ENCODE measurements around the gene RIPOR3.
"Not testable (repeated sequence)": the region's sequence is repeated elsewhere in the genome, so short reads cannot be mapped to it uniquely, and the experiment has no call there.

Gene RIPOR3

DNA sequence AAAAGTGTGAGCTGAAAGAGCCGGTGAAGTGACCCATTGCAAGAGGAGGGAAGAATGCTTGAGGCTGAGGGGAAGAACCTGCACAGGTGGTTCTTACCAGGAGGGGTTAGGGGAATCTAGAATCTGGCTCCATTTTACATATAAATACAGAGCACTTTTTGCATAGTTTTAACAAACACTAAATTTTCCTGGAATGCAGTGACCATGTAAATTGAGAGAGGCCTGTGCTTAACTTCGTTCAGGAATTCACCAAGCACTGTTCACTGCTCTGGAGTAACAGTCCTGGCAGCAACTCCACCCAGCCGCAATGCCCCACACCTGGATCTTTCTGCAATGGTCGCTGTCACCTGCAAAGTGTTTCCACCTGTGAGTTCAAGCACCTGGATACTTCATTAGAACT lies 13.2 kb upstream of the RIPOR3 start:
- DNase-seq: no peak

DNA sequence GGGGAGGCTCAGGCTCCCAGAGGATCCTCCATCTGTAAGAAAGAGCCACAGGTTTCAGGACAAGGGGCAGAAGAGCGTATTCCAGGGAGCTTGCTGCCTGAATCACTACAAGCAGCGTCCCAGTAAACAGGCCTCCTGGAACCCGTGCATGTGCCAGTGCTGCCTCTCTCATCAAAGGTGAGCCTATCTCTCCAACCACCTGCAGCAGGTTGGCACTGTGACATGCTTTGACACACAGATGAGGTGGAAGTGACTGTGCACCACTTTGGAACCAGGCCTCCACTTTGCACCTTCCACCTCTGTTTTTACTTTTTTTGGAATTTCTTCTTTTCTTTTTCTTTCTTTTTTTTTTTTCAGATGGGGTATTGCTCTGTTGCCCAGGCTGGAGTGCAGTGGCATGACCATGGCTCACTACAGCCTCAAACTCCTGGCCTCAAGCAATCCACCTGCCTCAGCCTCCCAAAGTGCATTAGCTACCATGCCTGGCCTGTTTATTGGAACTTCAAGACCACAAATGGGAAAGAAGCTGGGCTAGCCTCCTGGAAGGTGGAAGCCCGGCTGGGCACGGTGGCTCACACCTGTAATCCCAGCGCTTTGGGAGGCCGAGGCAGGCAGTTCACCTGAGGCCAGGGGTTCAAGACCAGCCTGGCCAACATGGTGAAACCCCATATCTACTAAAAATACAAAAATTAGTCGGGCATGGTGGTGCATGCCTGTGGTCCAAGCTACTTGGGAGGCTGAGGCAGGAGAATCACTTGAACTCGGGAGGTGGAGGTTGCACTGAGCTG lies 12.5 kb upstream of the RIPOR3 start:
- DNase-seq: not testable (repeated sequence)

DNA sequence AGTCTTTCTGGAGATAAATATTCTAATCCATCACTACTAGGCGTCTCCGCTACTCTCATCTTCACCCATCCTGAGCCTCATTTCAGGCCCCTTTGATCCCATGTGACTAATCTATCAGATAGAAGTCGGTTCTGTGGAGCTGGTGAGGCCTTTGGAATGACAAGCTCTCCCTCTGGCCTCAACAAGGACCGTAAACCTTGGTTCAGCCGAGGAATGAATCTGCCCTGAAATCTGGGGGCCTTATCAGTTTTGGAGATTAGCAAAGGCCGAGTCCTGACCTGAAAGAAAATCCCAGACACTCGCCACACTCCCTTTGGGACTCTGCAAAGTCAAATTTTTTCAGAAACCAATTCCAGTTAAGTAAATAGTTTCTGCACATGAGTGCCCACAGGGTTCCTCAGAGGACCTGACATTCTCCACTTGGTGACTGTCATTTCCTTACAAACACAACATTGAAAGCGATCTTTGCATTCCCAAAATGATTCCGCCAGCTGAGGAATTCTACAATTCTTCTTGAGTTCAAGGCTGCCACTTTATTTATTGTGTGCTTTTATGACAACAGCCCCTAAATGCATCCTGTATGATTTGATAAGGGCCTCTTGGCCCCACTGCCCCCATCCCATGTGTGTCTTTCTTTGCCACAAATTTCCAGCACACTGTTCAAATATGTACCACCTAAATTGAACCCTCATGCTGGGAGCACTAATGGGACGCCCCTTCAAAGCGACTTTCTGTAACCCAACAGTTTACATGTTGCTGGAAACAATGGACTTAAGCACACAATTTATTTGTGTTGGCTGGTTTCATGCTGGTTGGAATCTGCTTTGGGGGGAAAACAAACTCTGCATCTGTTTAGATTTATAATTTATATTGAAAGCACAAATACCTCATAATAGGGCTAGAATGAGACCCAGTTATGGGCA lies 10.0 kb upstream of the RIPOR3 start:
- no peak for DNase-seq

DNA sequence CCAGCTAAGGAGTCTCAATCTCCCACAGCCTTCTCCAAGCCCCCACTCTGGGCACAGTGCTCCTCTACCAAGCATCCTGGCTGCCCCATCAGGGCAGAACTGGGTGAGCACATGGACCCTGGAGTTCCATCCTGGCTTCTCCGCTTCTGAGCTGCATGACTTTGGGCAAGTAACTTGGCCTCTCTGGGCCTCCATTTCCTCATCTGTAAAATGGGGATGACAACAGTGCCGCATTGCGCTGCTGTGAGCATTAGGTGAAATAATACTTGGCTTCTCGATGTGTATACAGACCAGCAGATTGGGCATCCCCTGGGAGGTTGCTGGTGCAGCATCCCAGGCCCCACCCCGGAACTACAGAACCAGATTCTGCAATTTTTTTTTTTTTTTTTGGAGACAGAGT lies 8.3 kb upstream of the RIPOR3 start:
- DNase-seq: no peak

DNA sequence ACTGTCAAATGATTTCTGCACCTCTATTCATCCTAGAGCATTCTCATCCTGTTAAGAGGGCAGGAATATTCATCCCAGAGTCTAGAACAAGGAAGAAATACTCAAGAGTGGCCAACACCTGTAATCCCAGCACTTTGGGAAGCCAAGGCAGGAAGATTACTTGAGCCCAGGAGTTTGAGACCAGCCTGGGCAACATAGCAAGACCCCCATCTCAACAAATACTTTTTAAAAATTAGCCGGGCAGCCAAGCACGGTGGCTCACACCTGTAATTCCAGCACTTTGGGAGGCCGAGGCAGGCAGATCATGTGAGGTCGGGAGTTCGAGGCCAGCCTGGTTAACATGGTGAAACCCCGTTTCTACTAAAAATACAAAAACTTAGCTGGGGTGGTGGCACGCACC lies 6.9 kb upstream of the RIPOR3 start:
- not testable (repeated sequence) for DNase-seq

DNA sequence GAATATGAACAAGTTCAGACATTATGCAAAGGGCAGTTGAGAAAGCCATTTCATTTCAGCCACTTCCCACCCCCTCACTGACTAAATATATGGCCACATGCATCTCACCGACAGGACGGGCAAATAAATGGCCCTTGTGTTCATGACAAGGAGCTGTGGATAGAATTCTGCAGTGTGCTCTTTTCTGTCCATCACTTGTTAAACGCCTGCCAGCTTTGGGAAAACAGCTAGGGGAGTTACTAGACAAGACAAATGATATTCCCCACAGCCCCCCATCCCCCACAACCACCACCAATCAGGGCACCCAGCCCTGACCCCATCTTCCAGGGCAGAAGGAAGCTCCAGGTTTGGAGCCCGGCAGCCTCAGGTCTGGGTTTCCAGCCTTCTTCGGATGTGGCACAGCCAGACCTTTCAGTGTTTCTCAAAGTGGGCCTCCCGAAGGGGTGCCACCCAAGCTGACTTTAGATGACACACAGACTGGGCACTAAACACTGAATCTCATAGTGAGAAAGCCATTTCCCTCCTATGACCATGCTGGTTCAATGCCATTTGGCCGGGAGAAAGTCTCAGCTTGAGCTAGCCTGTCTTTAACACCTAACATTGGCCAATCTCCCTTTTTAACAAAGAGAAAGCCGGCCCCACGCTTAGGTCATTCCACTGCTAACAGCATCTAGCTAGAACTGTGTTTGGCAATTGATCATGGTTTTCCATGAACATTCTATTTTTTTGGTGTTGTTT lies 4.0 kb upstream of the RIPOR3 start:
- DNase-seq: no peak

DNA sequence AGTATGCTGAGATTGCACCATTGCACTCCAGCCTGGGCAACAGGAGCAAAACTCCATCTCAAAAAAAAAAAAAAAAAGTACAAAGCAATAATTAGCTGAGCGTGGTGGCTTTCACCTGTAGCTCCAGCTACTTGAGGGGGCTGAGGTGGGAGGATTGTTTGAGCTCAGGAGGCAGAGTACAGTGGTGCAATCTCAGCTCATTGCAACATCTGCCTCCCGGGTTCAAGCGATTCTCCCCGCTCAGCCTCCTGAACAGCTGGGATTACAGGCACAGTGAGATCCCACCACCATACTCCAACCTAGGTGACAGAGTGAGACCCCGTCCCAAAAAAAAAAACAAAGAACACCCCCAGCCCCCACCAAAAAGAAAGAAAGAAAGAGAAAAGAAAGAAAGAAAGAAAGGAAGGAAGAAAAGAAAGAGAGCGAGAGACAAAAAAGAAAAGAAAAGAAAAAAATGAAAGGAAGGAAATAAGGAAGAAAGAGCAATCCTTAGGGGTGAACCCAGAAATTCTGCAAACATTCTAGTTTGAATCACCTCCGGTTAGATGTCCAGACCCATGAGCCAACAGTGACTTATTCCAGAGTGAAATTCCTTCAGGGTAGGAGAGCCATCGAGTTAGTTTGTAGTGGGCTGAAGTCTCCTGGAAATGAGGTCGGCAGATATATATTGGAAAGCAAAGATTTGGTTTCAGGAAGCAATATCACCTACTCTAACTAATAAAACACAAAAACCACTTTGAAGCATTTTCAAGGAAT lies 3.2 kb upstream of the RIPOR3 start:
- DNase-seq: no peak

DNA sequence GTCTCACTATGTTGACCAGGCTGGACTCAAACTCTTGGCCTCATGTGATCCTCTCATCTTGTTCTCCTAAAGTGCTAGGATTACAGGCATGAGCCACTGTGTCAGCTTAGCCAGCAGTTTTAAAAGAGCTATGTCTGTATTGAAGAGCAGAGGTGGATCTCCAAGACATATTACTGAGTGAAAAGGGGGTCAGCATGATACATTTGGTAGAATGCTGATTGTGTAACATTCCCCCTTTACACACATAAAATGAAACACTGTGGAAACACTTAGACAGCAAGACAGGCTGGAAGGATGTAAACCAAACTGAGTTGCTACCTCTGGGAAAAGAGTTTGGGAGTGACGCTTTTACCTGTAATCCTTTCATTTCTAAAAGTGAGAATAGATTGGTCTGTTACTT lies 1.7 kb upstream of the RIPOR3 start:
- no peak for DNase-seq

DNA sequence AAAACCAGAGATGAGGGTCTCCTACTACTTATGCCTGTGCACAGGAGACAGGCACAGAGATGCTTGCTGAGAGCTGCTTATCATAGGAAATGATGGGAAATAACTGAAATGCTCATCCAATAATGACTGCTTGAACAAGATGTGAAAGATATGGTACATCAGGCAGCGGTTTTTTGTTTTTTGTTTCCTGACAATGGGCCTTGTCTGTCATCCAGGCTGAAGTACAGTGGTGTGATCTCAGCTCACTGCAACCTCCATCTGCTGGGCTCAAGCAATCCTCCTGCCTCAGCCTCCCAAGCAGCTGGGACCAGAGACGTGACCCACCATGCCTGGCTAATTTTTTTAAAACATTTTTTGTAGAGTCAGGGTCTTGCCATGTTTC lies 1.2 kb upstream of the RIPOR3 start:
- DNase-seq: no peak

DNA sequence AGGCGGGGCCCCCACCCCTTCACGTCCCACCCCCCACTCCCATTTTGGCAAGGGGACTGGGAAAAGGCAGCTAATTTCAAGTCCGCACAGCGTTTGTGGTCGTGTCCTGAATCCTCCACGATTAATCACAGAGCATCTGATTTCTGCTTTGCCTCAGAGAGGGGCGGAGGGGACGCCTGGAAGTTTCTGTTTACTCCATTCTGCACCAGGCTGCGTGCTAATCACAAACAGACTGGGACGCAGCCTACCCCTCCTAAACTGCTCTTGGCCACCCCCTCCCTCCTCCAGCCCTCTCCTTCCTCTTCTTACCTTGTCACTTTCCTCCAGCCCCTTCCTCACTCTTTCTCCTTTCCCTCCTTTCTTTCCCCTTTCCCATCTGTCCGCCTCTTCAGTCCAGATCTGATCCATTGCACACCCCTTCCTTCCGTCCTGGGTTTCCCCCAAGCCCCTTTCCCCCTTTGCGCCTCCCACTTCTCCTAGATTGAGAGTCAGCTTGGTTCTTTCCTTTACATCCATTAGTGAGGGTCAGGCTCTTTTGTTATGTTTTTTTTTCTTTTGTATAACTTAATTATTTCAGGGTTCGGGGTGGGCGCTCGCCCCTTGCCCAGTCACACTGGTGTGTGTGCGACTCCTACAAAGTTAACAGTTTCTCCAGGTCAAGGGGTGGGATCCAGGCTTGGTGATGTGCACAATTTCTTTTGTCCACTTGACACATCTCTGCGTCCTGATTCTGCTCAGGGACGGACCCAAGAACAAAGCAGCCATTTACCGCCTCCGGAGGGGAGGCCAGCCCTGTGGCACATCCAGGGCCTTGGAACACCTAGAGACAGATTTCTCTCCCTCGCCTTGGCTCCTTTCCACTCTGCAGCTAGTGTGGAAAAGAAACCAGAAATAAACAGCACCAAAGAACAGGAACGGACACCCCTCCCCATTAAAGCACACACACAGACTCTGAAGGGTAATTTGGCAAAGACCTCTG lies 520 bp upstream of the RIPOR3 start:
- DNase-seq: no peak

DNA sequence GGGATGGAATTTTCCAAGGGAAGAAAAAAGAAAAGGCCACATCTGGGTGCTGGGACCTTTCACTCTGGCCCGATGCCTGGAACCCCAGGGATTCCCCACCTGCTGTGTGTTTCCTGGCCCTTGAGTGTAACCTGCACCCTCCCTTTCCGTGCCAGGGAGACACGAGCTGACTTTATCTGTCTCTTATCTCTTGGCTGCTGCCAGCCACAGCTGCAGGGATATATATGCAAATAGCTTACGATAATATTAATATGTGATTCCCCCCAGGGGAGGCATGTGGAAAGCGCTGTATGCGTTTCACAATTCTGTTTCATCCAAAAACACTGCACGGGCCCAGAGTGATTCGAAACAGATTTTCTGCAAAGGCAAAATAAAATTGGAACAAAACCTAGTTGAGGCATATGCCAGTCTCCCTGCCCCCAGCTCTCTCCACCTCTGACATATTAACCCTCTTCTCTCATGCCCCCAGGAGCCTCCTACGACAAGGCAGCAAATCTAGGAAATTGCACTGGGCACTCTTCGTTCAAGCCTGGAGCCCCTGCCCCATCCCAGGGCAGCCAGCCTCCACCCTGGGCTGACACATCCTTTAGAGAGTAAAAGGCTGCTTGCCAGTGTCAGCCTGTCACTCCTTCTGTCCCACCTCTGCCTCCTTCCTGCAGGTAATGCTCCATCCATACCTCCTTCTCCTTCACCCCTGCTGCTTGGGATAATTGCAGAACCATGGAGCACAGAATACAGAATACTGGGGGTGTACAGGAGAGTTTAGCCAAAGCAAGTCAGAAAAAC lies 1.3 kb downstream of the RIPOR3 start:
- no peak for DNase-seq

DNA sequence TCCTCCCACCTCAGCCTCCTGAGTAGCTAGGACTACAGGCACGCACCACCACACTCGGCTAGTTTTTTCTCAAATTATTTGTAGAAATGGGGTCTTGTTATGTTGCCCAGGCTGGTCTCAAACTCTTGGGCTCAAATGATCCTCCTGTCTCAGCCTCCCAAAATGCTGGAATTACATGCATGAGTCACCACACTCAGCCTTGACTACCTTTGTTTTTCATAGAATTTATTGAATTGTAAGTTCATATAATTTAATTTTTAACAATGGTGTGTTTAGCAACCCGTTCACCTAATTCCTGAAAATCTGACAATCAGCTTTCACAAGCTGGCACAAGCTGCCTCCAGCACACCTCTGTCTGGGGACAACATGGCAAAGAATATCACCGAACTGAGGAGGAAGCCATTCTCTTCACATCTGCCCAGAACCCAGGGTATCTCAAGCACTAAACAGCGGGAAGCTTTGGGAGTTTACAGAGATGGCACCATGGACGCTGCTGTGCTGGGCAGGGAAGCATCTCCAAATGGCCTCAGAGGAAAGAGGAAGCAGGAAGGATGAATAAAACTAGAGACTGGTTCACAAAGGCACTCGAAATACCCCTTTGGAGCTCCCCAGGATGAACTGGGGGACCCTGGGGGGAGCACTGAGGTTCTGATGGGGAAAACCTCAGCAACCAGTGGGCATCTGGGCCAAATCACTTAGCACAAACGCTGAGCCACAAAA lies 2.9 kb downstream of the RIPOR3 start:
- no peak for DNase-seq

DNA sequence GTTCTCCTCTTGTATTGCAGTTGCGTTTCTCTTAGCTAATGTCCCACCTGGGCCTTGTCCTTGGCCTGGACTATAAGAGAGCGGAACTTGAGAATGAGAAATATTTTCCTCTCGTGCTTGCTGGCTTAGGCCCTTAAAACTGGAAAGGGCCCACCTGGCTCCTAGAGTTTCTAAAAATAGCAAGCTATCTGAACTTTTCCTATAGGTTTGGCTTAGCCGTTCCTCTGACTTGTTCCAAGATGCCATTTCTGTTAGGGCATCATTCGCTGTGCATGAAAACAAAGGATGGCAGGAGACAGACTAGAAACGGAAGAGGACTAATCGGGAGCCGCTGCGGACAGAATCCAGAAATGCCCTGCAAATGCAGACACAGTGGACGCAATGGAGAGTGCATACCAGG lies 4.5 kb downstream of the RIPOR3 start:
- no peak for DNase-seq

DNA sequence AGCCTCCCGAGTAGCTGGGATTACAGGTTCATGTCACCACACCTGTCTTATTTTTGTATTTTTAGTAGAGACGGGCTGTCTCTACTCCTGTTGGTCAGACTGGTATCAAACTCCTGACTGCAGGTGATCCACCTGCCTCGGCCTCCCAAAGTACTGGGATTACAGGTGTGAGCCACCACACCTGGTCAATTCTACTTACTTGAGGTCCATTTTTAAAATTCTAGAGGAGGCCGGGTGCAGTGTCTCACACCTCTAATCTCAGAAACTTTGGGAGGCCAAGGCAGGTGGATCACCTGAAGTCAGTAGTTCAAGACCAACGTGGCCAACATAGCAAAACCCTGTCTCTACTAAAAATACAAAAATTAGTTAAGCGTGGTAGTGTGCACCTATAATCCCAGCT lies 7.8 kb downstream of the RIPOR3 start:
- no peak for DNase-seq

DNA sequence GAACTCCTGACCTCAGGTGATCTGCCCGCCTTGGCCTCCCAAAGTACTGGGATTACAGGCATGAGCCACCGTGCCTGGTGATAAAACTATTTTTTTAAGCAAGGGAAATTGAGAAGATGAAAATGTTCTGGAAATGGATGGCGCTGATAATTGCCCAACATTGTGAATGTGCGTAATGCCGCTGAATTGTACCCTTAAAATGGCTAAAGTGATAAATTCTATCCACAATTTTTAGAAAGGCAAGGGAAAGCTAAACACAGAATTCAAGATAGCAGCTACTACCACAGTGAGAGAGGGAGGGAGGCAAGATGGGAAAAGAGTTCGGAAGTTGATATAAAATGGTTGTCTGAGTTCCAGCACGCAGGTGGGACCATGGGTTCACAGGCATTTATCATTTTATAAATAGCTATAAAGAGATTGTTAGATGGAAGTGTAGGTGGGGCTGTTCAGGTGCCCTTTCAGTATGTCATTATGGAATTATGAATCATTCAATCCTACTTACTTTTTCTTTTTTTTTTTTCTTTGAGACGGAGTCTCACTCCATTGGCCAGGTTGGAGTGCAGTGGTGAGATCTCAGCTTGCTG lies 8.3 kb downstream of the RIPOR3 start:
- DNase-seq: no peak

DNA sequence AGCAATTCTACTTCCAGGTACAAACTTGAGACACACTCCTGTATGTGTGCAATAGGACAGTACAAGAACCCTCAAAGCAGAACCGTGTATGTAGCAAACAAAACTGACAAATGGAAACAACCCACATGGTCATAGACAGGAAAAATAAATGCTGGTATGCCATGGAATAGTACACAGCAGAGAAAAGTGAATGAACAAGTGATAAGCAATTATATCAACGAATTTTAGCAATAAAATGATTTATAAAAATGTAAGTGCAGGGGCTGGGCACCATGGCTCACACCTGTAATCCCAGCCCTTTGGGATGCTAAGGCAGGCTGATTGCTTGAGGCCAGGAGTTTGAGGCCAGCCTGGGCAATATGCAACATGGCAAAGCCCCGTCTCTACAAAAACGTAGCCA lies 9.3 kb downstream of the RIPOR3 start:
- DNase-seq: no peak

DNA sequence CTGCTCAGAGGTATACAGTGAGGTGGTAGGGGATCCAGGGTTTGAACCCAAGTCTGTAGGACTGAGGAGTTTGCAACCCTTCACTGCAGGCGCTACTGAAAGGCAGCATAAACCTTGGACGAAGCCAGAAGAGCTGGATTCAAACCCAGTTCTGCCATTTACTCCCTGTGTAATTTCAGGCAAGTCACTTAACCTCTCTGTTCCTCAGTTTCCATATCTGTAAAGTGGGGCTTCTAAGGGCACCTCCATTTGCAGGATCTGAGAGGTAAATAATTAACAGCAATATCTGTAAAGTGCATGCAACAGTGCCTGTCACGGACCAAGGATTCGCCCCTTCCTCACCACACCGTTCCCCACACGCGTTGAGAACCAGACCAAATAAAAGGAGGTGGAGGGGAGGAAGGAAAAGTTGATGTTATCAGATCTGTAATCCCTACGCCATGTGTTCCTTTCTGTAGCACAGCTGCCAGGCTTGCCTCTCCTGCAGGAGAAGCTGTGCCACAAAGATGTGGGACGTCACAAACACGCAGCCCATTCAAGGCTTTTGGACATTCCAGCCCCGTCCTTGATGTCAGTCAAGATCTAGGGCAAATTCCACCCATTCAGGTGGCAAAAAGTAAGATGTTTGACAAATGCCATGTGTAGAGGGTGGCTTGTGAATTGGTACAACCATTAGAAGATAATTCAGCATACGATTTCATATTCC lies 9.8 kb downstream of the RIPOR3 start:
- no peak for DNase-seq

DNA sequence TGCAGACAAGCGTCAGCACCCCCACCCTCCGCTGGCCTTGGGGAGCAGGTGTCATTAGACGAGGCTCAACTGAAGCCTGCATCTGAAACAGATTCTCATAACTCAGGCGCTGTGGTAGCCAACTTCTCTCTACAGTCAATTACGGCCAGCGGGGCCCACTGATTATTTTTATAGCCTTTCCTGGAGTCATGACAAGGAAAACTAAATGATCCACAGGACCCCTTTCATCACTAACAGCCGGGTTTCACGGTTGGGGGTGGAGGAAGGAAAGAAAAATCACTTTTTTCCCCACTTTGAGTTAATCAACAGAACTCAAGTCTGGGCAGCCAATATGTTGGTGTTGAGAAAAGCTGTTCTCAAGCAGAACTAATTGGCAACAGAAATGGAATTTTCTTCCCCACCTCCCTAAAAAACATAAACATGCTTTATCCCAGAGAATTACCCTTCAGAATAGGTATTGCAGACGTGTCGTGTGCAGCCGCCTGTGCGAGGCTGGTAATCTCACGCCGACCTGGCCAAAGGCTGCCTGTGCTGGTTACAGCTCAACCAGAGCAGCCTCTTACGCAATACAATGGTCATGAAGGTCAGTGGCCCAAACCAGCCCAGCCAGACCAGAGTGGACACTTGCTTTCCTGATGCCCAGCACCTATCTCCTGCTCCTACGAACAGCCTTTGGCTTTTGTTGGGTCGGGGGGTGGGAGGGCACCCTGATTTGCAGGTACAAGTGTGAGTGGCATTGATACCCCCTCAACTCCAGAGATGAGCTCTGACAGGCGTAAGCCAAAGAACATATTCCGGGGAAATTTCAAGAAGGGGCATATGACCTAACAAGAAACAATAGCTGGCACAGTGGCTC lies 11.0 kb downstream of the RIPOR3 start:
- no peak for DNase-seq
